Activated T-helper 1 cell treated with anti-CD3 and anti-CD28 coated beads, Interleukin-2, amount 50 U/mL, for 16 hours (primary cell): ENCODE measurements around the gene CDV3.

Source experiments
- DNase-seq, 2 donors: peaks; one replicate each; pipeline ENCODE4 v3.0.0-alpha.2; 2020; ENCODE audit warnings: low read depth in 1 of 2, low spot score in 1 of 2

CDV3 gene

DNA sequence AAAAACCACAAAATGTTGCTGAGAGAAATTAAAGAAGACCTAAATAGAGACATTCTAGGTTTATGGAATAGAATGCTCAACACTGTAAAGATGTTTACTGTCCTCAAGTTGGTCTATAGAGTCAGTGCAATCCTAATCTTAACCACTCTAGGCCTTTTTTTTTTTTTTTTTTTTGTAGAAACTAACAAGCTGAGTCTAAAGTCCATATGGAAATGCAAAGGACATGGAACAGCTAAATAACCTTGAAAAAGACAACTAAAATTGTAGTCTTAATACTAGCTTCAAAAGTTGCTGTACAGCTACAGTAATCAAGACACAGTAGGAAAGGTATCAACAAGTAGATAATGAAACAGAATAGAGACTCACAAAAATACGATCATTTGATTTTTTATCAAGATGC, 32.9 kb downstream of the CDV3 start:
- DNase-seq, result no peak

- DNase-seq, result no peak
Measured at GRCh38 chr3:133606902-133607301, 33.4 kb downstream of the CDV3 start.

DNA sequence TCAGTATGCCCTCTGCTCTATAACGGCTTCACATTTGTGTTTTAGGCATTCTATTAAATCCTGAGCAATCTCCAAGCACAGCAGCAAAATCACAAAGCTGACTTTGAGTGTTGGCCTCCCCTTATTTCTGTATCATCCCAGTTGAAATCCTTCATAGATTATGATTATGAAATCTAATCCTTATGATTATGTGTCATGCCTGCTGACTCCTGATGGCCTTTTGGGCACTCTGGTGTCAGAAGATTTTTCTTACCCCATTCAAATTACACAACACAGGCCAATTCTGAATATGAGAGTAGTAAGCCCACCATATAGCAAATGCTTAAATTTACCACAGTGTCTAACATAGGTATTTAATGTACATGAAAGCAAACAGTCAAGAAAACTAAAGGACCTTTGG, 34.3 kb downstream of the CDV3 start:
- no peak for DNase-seq

- no peak for DNase-seq
Measured at GRCh38 chr3:133608388-133608787, 34.9 kb downstream of the CDV3 start.

GRCh38 chr3:133610031-133610430, 36.5 kb downstream of the CDV3 start:
- no peak for DNase-seq

- no peak for DNase-seq
Measured at GRCh38 chr3:133611534-133611933, 38.0 kb downstream of the CDV3 start.

- no peak for DNase-seq
Measured at GRCh38 chr3:133620066-133620784, 46.7 kb downstream of the CDV3 start.

- DNase-seq, result no peak
Measured at GRCh38 chr3:133627789-133628188, 54.3 kb downstream of the CDV3 start.

DNA sequence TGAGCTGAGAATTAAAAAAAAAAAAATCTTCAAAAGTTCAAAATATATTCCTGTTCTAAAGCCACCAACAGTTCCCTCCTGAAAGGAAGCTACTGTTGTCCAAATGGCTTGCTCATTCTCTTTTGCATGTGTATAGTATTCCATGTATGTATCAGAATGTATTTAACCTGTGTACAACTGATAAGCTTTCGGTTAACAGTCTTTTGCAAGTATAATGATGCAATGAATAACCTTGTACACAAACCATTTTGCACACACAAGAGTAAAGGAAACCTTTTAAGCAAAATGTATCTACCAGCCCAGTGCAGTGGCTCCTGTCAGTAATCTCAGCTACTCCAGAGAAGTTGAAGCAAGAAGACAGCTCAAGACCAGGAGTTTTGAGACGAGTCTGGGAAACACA, 55.7 kb downstream of the CDV3 start:
- DNase-seq, result no peak

DNA sequence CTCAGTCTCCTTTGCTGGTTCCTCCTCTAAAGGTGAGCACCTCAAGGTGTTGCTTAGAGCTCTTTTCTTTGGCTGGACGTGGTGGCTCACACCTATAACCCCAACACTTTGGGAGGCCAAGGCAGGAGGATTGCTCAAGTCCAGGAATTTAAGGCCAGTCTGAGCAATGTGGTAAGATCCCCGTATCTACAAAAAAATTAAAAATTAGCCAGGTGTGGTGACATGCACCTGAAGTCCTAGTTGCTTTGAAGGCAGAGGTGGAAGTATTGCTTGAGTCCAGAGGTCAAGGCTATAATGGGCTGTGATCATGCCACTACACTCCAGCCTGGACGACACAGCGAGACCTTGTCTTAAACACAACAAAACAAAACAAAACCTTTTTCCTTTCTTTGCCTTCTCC, 60.0 kb downstream of the CDV3 start:
- no peak for DNase-seq
